AG09309 (cell line): Measurements from ENCODE around the gene RAD51.
A peak's percentile ranks its signal among the peaks of the same experiment; 100 is the strongest.

Source experiments
- DNase-seq: peaks from one replicate; pipeline ENCODE4 v3.0.0-alpha.2; 2010; ENCODE audit warnings: low read depth
- H3K4me3 ChIP-seq: 2 replicates; pipeline ENCODE4 v1.5.1; 2011; ENCODE audit warnings: mild to moderate bottlenecking, low read depth, low read length, moderate library complexity; ENCODE audit not compliant: control insufficient read depth
- CTCF ChIP-seq: IDR thresholded peaks from 2 replicates; pipeline ENCODE4 v1.5.1; 2011; ENCODE audit warnings: mild to moderate bottlenecking, low read depth, low read length, inconsistent platforms; ENCODE audit not compliant: insufficient read depth, control insufficient read depth; ENCODE audit errors: missing control alignments

The RAD51 gene

GRCh38 chr15:40739854-40740253 lies 44.9 kb downstream of the RAD51 start:
- no peak overlapping the region for H3K4me3 ChIP-seq
- no peak for TF ChIP-seq CTCF
- DNase-seq = no peak

GRCh38 chr15:40743485-40743901 lies 48.5 kb downstream of the RAD51 start:
- DNase-seq = no peak
- no peak for TF ChIP-seq CTCF
- no peak overlapping the region for H3K4me3 ChIP-seq

GRCh38 chr15:40743921-40744814 lies 49.2 kb downstream of the RAD51 start:
- no peak for DNase-seq
- TF ChIP-seq CTCF = peak; percentile 24
- H3K4me3 ChIP-seq = no peak overlapping the region

GRCh38 chr15:40744815-40745152 lies 49.8 kb downstream of the RAD51 start:
- DNase-seq = no peak
- no peak for TF ChIP-seq CTCF

GRCh38 chr15:40746916-40747418 lies 52.0 kb downstream of the RAD51 start:
- H3K4me3 ChIP-seq = no peak overlapping the region
- DNase-seq = peak; percentile 31
- TF ChIP-seq CTCF = no peak

More at GRCh38 chr15:40744815-40745152, 49.8 kb downstream of the RAD51 start:
- H3K4me3 ChIP-seq = no peak overlapping the region

- TF ChIP-seq CTCF = no peak
- DNase-seq = no peak
- no peak overlapping the region for H3K4me3 ChIP-seq
These were observed 53.0 kb downstream of the RAD51 start for GRCh38 chr15:40747685-40748631.
